CD4-positive, alpha-beta T cell treated with Interleukin-21 for 1 hour (primary cell): ENCODE results near the gene PKP3.
A peak's percentile ranks its signal among the peaks of the same experiment; 100 is the strongest.
"Not testable (repeated sequence)": the region's sequence is repeated elsewhere in the genome, so short reads cannot be mapped to it uniquely, and the experiment has no call there.

Experiments used
- DNase-seq: peaks from one replicate; pipeline ENCODE4 v3.0.0-alpha.2; 2020

The PKP3 gene

GRCh38 chr11:363443-363805 lies 30.6 kb upstream of the PKP3 start:
- DNase-seq = not testable (repeated sequence)

- peak; percentile 84 for DNase-seq
Measured at GRCh38 chr11:363948-364761, 29.9 kb upstream of the PKP3 start.

- DNase-seq = no peak
Measured at GRCh38 chr11:364991-365725, 28.9 kb upstream of the PKP3 start.

GRCh38 chr11:365831-366230 lies 28.2 kb upstream of the PKP3 start:
- no peak for DNase-seq

GRCh38 chr11:367956-368413 lies 26.0 kb upstream of the PKP3 start:
- no peak for DNase-seq

GRCh38 chr11:368414-369335 lies 25.3 kb upstream of the PKP3 start:
- DNase-seq = no peak

GRCh38 chr11:369336-370018 lies 24.5 kb upstream of the PKP3 start, which contains the start of gene B4GALNT4:
Gene B4GALNT4, plus strand, starts transcription at chr11:369499. Its CDS starts 305 bp downstream, at chr11:369804.
- peak; percentile 43 for DNase-seq

GRCh38 chr11:370070-370941 lies 23.7 kb upstream of the PKP3 start:
- no peak for DNase-seq

- no peak for DNase-seq
Measured at GRCh38 chr11:371051-371450, 23.0 kb upstream of the PKP3 start.

- no peak for DNase-seq
Measured at GRCh38 chr11:371716-372590, 22.1 kb upstream of the PKP3 start.

- no peak for DNase-seq
Measured at GRCh38 chr11:372809-373715, 20.9 kb upstream of the PKP3 start.

GRCh38 chr11:373716-374551 lies 20.1 kb upstream of the PKP3 start:
- DNase-seq = no peak

- no peak for DNase-seq
Measured at GRCh38 chr11:375065-376025, 18.7 kb upstream of the PKP3 start.

GRCh38 chr11:376531-377173 lies 17.4 kb upstream of the PKP3 start:
- no peak for DNase-seq

- no peak for DNase-seq
Measured at GRCh38 chr11:377174-377865, 16.7 kb upstream of the PKP3 start.
